ENCODE data around the gene DNAH1. TPM values are rescaled to one million over a fixed set of nuclear protein-coding genes. Genes with fewer than 3 reads are reported as not detected.

The DNAH1 gene
- total RNA-seq, 1 experiment from 2014 or later = 5.5 TPM

DNA sequence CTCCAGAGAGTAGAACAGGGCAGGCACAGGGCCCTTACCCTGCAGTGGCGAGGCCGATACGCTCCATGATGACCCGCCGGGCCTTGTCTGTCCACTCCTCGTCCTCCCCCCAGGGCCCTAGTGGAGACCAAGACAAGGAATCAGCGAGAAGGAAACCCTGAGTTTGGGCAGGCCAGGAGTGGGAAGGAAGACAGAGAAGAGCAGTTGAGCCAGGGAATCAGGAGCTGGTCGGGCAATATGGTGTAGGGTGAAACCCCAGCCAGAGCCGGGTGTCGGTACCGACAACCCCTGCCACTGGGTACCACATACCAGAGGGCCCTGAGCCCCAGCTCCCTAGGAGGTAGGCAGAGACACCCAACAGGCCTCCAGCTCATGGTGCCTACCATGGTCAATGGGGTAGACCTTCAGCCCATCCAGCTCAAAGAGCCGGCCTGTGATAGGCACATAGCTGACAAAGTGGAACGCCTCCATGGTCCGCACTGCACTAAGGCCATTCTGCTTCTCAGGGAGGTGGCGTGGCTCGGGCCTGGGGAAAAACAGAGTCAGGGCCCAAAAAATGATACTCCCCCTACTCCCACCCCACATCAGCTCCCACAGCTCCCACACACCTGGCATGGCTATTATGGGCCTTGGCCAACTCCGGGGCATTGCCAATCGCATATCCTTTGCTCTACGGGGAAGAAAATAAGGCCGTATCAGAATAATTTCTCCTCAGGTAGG, 90.8 kb downstream of the DNAH1 start:
- Histone ChIP-seq H2AFZ (ENCODE audit: low read depth, low read length, poor library complexity, severe bottlenecking) (no peak overlapping the region), H3K4me1 (ENCODE audit: control insufficient read depth in 1 of 2, insufficient read depth in 2 of 2, low read length in 2 of 2) (peaks cover 11 to 22% of the 10 kb centered on the region in 2 experiments; a peak in 3 of 4 replicates), H3K4me2 (ENCODE audit: low read length) (no peak overlapping the region), H3K9ac (ENCODE audit: low read length) (no peak overlapping the region), H4K20me1 (ENCODE audit: insufficient read depth) (no peaks in the 10 kb centered on the region), H3K27ac (ENCODE audit: low read depth, low read length) (no peak overlapping the region), H3K27me3 (ENCODE audit: insufficient read depth, low read length) (no peaks in the 10 kb centered on the region), H3K36me3 (ENCODE audit: control insufficient read depth in 1 of 2, insufficient read depth in 2 of 2, low read length in 2 of 2) (peaks cover 30 to 65% of the 10 kb centered on the region in 2 experiments), H3K9me3 (ENCODE audit: control insufficient read depth in 1 of 2, insufficient read depth in 1 of 2, low read depth in 1 of 2, low read length in 2 of 2) (no peaks in the 10 kb centered on the region), H3K9me2 (ENCODE audit: insufficient read depth) (no peaks in the 10 kb centered on the region), H3K79me2 (ENCODE audit: insufficient read depth, low read length) (peaks cover 26% of the 10 kb centered on the region), H3K4me3 (replicated peaks in 1 of 2; ENCODE audit: low read depth in 1 of 2, low read length in 2 of 2) (no peak overlapping the region)
- POLR2A ChIA-PET = no interaction called here
- TF ChIP-seq RAD21 (IDR thresholded peaks at IDR 0.05; ENCODE audit: low read depth) (no peak), POLR2AphosphoS5 (IDR thresholded peaks at IDR 0.05; ENCODE audit: low read depth, low read length) (no peak), MAX (IDR thresholded peaks at IDR 0.05) (no peak), REST (IDR thresholded peaks at IDR 0.05; ENCODE audit: low read depth) (no peak), ELF1 (IDR thresholded peaks at IDR 0.05; ENCODE audit: borderline replicate concordance, low read depth) (no peak)
- intact Hi-C loops (cut with micrococcal nuclease) = no loop called here
- no TSS peak for BruUV-seq (replicated peaks)
- ATAC-seq = no peak
- CTCF ChIA-PET = no interaction called here
- RAD21 ChIA-PET (ENCODE audit: low non-redundant PET in 1 of 2, low total read pairs in 2 of 2, uncharacterized antibody in 2 of 2, unreplicated experiment in 2 of 2) = interaction anchor here in 1 of 2 experiments (0.7 kb wide), 1 partner anchor 239 kb away, joined by 3 read pairs; no protein-coding TSS in a partner anchor
- no peak for DNase-seq (ENCODE audit: low read depth, low spot score)
